Activated CD8-positive, alpha-beta memory T cell treated with anti-CD3 and anti-CD28 coated beads, Interleukin-2, amount 50 U/mL, for 1 hour (primary cell): ENCODE data around the gene SNX7.

Experiments
- DNase-seq: peaks from one replicate; pipeline ENCODE4 v3.0.0-alpha.2; 2020; ENCODE audit errors: extremely low read depth

Gene SNX7, protein sequence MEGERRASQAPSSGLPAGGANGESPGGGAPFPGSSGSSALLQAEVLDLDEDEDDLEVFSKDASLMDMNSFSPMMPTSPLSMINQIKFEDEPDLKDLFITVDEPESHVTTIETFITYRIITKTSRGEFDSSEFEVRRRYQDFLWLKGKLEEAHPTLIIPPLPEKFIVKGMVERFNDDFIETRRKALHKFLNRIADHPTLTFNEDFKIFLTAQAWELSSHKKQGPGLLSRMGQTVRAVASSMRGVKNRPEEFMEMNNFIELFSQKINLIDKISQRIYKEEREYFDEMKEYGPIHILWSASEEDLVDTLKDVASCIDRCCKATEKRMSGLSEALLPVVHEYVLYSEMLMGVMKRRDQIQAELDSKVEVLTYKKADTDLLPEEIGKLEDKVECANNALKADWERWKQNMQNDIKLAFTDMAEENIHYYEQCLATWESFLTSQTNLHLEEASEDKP

DNA sequence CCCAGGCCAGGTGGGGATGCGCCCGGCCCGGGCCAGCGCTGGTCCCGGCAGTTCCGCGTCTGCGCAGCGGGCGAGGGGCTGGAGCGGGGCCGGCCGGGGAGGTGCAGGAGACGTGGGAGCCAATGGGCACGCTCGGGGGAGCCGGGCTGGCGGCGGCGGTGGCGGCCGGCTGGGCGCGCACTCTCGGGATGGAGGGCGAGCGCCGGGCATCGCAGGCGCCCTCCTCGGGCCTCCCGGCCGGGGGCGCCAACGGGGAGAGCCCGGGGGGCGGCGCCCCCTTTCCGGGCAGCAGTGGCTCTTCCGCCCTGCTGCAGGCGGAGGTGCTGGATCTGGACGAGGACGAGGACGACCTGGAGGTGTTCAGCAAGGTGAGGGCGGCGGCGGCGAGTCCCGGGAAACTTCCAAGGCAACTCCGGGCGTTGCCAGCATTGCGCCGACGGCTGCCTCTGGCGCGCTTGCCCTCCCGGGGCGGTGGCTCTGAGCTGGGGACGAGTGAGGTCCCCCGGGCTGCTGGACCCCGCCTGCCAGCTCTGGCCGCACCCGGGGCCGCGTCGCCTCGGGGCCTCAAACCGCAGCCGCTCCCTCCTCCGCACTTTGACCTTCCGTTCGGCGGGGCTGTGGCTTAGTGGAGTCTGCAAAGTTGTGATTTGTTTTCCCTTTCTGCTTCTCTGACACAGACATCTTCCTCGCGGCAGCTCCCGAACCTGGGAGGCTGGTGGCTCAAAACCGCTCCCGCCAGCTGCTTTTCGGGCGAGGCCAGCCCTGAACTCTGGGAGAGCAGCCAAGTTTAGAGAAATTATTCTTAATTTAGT is at the start of gene SNX7:
TSS of gene SNX7 (plus strand) at position 178 of the 812 bp plus-strand sequence. CDS start at position 189, 11 bp downstream.
- DNase-seq = no peak

DNA sequence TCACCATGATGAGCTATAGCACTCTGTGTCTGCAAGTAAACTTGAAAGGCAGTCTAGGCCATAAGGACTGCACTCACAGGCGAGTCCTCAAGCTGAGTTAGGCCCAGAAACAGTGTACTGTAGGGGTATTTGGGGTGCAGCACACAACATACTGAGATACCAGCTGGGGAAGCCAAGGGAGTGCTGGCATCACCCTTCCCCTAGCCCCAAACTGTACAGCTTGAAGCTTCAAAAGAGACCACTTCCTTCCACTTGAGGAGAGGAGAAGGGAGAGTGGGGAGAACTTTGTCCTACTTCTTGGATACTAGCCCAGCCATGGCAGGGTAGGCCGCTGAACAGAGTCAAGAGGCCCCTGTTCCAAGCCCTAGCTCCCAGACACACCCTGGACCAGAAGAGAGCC is 24.2 kb upstream of the SNX7 start:
- DNase-seq = no peak

DNA sequence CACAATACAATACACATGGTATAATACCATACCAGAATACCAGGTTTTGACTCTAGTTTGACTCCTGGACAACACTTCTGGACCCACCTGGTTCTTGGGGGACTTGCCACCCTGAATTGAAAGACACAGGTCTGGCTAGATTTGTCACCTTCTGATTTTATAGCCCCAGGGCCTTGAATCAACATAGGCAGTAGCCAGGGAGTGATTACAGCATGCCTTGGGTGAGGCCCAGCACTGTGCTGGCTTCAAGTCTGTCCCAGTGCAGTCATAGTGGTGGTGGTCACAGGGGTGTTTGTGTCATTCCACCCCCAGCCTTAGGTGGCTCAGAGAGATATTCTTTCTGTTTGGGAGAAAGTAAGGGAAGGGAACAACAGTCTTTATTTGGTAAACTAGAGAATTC is 23.3 kb upstream of the SNX7 start:
- DNase-seq = no peak

DNA sequence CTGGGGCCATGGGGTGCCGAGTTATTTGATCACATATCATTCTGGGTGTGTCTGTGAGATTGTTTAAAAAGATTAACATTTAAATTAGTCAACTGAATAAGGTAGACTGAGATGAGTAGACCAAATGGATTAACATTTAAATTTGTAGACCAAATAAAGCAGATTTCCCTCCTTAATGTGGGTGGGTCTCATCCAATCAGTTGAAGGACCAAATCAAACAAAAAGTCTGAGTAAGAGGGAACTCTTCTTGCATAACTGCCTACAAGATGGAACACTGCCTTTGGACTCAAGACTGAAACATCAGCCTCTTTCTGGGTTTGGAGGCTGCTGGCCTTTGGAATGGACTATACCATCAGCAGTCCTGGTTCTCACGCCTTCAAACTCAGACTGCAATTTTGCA is 17.0 kb upstream of the SNX7 start:
- DNase-seq = no peak

DNA sequence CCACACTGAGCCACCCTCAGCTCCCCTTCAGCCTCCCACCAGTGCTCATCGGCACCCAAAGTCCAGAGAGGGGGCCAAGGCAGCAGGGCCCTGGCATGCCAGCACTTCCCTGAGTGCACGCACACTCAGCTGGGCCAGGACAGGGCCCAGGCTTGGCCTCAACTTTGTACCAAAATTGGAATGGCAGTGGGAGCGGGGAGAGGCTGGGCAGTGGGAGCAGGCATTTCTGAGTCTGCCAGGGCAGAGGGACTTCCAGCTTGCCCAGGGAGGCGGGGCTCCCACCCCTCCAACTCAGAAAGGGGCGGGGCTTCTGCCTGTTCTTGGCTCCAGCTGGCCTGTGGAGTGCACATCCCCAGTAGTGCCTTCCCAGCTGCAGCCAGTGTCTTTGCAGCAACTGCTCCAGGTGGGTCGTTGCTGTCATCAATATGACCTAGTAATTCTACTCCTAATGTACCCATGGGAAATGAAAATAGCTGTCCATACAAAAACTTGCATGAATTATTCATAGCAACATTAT is 10.3 kb upstream of the SNX7 start:
- no peak for DNase-seq

DNA sequence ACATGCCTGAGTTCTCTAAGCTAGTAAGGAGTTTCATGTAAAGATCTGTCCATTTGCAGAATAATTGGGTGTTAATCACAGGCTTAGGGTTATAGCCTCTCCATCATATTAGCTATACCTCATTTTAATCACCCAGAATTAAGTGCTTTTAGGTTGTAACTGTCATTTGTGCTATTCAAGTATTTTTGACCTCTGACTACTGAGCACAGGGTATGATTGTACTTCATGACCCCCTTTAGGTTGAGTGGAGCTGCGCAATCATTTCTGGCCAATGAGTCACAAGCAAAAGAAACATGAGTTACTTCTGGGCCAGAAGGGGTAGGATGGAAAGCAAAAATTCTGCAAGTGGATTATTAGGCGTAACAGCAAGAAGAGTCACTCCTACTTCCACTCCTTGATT is 8.4 kb upstream of the SNX7 start:
- DNase-seq = no peak

DNA sequence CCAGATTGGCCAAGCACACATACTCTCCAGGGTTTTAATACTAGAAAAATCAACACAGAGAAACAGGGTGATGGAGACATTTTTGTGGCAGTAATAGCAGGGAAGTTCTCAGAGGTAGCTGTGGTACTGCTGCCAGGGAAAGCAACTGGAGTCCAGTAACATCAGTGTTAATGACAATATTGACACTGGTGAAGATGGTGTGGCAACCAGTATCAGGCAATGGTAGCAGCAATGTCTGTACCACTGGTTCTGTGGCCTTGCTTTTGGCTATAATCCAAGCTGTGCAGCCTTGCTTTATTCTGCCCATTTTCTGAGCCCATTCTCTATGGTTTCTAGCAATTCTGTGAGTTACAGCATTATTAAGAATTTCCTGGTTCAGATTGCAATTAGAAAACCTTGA is 1.6 kb upstream of the SNX7 start:
- no peak for DNase-seq

DNA sequence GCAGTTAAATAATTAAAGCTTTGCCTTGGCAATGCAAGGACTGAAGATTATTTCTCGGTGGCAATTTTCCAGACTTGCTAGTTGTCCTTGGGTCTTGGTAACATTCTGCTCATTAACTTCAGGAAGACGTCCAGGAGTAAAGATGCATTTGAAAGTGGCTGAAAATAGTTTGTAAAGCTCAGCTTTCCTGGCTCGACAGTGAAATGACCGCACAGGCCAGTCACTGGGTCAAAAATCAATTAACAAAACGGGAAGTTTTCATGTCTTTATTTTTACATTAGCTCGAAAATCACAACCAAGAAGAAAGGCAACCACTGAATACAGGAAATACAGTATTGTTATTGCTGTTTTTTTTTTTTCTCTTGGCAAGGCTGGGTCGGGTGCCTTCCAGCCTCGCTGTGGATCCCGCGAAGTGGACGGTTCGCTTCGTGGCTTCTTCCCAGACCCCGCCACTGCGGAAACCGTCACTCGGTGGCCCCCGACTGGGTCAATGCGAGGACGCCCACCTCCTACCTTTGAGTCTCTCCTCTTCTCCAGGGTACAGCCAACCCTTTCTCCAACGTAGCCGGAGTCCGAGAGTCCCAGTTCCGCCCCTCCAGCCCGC is 479 bp upstream of the SNX7 start:
- no peak for DNase-seq

DNA sequence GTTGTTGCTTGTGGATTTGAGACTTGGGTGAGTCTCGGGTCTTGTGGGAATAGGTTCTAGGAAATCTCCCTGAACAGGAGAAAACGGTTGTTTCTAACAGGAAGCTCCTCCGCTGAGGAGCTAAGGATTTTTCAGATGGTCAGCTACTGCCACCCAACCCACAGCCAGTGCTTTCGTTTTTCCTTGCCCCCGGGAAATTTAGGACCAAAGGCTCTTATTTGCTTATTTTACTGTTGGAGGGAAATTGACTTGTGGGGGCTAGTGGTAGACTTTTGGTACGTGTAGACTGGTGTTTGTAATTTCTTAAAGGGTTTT is 792 bp downstream of the SNX7 start:
- DNase-seq = no peak

DNA sequence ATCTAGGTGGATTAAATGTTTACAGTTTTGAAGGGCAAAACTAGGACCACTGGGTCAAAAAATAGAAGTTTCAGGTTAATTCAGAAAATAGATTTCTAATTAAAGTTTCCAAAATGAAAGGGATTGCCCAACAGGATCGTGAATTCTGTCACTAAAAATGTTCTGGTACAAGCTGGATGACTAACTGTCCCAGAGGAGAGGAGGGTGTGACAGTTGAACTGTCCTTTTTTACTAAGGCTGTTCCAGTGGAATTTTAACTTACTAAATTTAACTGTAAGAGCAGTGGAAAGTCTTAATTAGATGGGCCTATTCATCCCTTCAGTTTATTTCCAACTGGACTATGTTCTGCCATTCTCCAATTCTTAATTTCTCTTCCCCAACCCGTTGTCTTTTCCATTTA is 7.2 kb downstream of the SNX7 start:
- DNase-seq = no peak

DNA sequence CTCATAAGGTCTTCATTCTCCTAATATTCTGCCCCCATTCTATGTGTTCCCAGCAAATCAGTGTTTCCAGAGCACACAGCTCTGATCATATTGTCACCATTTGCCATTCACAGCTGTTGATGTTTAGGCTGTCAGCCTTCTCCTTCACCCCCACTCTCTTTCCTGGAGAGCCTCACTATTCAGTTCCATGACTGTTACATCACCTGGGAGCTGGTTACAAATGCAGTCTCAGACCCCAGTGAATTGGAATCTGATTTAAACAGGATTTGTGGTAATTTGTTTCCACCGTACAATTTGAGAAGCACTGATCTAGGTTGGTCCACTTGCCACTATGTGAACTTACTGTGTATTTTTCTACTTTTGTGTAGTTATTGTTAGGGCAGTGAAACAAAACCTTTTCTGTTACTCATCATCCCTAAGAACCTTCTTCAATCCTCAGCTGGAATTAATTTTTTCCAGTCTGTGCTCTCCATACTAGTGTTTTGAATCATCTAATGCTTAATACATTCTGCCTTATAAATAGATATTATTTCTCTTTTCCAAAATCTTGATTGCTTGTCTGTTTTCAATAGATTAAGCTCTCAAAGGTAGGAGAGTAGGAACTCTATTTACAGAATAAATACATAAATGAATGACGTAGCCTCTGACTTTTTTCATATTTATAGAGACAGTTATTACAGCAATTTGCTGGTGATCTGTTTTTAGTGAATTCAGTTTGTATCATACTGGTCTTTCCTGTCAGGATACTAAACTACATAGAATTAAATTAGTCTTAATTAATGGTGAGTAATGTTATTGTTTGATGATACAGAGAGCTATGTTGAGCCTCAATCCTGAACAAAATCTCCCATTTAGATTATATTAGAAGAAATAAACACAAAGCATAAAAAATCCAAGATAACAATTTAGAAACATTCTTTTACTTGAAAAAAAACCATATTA is 8.1 kb downstream of the SNX7 start:
- DNase-seq = no peak

DNA sequence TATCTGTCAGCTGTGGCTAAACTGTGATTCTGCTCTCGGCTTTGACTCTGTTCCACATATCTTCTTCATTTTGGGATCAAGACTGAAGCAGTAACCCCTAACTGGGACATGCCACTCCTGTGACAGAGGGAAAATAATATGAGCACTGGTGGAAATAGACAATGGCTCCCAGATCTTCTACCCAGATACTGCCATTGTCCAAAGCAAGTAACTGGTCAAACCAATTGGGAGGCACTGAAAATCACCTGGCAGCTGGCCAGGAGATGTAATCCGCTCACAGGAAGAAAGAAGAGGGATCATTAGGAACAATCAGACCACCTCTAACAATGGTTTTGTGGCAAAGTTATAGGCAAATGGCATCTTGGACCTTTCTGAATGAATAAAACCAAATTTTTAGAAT is 10.7 kb downstream of the SNX7 start:
- no peak for DNase-seq

DNA sequence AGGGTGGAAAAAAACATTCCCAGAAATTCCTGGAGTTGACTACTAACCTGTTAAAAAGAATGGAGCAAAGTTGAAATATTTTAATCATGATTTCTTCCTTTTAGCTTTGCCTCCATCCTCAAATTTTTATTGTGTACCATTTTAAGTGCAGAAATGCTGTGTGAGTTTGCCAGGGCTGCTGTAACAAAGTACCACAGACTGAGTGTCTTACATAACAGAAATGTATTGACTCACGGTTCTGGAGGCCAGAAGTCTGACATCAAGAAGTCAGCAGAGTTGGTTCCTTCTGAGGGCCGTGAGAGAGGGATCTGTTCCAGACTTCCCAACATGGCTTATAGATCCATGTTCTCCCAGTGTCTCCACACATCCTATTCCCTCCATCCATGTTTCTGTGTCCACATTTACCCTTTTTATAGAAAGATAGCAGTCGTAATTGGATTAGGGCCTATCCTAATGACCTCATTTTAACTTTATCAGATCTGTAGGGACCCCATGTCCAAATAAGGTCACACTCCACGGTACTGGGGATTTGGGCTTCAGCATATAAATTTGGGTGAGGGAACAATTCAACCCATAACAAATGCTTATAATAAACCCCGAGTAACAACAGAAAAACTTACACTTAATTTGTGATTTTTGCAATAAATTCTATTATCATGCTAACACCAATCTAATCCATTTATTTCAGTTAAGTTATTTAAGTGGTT is 12.7 kb downstream of the SNX7 start:
- DNase-seq = no peak

DNA sequence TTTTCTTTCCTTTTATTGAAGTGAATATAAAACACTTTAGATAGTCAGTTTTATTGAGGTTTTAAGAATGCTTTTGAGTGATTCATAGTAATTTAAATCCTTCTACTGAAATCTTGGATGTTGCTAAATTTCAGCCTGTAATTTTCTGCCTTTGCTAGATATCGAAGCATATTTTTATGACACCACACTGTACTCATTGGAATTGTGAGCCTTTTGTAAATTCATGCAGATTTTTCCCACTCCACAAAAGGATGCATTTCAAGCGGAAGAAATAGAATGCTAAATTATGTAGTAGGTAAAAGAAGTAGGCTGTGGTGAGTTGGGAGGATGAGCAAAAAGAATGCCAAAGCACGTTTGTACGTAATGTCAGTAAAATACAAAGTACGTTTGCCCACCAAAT is 13.8 kb downstream of the SNX7 start:
- DNase-seq = no peak

DNA sequence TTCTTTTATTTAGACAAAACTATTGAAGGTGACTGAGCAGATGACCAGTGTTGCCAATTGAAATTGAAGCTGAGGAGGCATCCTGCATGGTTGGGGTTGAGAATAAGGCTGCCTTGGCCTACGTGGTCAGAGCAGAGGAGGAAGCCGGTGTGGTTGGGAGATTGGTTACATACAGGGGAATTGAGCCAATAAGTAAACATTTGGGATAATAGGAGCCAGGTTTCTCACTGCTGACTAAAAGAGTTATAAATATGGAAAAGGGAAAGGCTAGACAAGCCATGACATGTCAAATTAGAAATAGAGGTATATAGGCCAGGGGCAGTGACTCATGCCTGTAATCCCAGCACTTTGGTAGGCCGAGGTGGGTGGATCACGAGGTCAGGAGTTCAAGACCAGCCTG is 15.8 kb downstream of the SNX7 start:
- DNase-seq = no peak

DNA sequence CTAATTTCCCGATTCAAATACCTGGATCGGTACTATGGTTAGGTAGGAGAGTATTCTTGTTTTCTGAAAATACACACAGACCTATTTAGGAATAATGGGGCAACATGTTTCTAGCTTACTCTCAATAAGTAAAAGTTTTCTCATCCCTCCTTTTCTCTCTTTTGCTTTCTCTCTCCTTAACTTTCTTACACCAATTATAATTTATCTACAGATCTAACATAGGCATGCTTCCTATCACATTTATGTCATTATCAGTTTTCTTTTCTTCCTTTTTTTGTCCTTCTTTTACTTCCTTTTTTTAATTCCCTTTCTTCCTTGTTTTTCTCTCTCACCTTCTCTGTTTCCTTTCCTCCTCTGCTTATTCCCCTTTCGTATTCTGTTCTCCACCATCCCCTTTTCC is 20.3 kb downstream of the SNX7 start:
- DNase-seq = no peak

DNA sequence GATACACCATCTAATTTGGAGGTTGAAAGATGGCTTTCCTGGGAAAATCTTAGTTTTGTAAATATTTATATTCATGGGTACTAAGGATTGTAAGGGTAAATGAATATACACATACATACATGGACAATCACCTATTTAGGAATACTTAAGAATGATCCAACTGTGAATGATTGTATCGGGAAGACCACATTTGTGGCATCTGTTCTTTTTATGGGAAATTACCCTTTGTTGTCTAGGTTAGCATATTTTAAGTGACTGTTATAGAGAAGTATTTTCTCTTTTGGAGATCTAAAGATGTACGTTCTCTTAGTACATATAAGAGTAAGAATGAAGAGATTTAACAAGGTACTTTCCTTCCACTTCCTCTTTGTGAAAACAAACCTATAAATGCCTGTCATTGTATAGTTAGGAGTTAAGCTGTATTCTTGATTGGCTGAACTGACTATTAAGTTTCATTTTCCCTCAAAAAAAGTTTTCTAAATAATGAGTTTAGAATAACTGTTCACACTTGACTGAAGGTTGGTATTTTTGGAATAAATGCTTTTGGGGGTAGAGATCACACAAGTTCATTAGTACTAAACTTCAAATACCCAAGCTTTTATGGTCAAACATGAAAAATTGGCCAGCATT is 26.7 kb downstream of the SNX7 start:
- no peak for DNase-seq

DNA sequence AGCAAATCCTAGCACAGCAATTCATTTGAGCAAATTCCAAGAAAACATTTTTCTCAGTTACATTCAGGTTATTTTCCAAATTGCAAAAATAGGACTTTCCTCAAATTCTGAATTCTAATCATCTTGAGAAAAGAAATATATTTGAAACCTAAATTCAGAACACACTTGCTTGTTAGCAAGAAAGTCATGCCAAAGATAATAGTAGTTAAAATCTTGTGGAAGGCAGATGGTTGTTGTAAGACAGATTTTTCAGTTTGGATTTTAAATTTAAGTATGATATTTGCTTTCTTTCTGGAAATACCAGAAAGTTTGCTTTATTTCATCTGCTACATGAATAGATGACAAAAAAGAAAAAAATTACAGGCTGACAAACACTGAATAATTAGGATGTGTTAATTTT is 29.1 kb downstream of the SNX7 start:
- no peak for DNase-seq

DNA sequence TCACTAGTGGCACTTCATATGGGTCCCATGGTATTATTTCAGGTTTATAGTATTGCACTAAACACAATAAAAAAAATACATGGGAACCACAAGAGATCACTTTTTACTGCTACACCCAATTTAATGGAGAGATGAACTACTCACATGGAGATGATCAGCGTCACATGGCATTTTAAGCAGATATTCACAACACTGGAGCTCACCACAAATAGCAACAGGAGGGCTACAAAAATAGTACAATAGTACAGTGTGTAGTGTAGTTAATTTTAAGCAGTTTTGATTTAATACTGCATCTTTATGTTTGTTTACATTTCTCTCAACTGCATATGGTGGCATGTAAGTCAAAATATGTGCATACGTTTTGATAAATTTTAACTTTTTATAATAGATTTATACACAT is 31.0 kb downstream of the SNX7 start:
- no peak for DNase-seq

DNA sequence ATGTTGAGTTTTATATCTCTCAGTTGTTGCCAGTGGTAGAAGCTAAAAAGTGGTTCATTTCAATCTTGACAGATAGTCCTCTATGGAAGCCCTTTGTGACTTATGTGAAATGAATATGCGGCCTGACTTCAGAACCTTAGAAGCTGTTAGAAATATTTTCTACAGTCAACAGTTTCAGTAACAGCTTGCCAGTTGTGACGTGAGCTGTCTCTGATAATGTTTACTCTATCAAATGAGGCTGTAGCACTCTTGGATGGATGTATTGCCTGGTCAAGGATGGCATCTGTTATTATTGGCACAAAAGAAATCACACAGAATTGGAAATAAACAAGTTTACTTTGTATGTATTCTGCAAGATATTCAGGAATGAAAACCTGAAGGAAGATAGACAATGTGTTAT is 31.9 kb downstream of the SNX7 start:
- no peak for DNase-seq
